HG03469 (cell line): ENCODE measurements around the gene SCN9A.
"Not testable (repeated sequence)": the region's sequence is repeated elsewhere in the genome, so short reads cannot be mapped to it uniquely, and the experiment has no call there.

Experiments used
- ATAC-seq: cut with Tn5 transposase; IDR thresholded peaks from one replicate; pipeline ENCODE4 v1.9.1; 2021; ENCODE audit warnings: mild to moderate bottlenecking, moderate library complexity, moderate number of reproducible peaks; ENCODE audit not compliant: unreplicated experiment

SCN9A gene

DNA sequence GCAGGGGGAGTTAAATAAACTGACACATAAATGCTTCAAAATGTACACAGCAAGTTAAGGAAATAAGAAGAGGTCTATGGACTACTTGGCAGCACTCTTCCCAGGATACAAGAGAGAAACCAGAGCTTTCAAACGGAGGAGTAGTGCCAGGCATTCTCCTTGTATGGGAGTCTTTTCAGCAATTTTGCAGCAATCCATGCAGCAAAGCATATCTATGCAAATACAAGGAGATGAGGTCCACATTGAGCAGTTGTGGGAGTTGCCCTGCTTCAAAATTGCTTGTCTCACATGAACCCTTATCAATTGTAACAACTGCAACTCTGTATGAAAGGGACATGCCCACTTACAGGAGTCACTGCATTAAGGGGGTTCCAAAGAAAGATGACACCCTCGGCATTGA, 37.8 kb downstream of the SCN9A start:
- no peak for ATAC-seq

GRCh38 chr2:166335284-166335683, 40.5 kb downstream of the SCN9A start:
- ATAC-seq = no peak

- no peak for ATAC-seq
Observed at GRCh38 chr2:166334805-166335204, 40.9 kb downstream of the SCN9A start.

GRCh38 chr2:166333801-166334200, 41.9 kb downstream of the SCN9A start:
- ATAC-seq = no peak

DNA sequence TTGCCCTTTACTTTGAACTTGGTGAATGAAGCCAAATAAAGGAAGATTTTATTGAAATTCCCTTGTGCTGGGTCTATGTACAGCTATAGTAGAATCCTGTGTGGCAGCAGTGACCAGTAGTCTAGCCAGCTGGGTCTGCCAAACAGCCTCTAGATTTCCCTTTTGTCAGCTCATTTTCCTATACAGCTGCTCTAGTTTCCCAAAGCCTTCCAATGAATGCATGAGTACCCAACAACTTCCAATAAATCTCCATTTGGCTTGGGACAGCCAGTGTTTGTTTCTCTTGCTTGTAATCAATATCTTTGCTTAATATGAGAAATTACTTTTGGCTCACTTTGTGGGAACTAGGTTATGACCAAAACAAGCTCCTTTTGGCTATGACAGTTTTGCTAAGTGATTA, 43.6 kb downstream of the SCN9A start:
- ATAC-seq = no peak

GRCh38 chr2:166331468-166331867, 44.3 kb downstream of the SCN9A start:
- ATAC-seq = no peak

- ATAC-seq = no peak
Observed at GRCh38 chr2:166329465-166329864, 46.3 kb downstream of the SCN9A start.

- no peak for ATAC-seq
Observed at GRCh38 chr2:166328147-166328546, 47.6 kb downstream of the SCN9A start.

- ATAC-seq = no peak
Observed at GRCh38 chr2:166321076-166321475, 54.7 kb downstream of the SCN9A start.

GRCh38 chr2:166314022-166314759, 61.6 kb downstream of the SCN9A start:
- no peak for ATAC-seq

DNA sequence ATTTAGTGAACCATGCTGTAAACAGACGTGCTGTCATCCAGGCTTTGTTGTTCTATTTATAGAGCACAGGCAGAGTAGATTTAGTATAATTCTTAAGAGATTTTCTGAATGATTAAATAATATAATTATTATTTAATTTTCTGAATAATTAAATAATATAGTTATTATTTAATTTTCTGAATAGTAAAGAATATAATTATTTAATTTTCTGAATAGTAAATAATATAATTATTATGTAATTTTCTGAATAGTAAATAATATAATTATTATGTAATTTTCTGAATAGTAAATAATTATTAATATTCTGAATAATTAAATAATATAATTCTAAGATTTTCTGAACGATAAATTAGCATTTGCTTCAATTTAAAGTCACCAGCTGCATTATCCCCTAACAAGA, 62.9 kb downstream of the SCN9A start:
- not testable (repeated sequence) for ATAC-seq

- no peak for ATAC-seq
Observed at GRCh38 chr2:166307326-166307725, 68.4 kb downstream of the SCN9A start.

GRCh38 chr2:166304656-166305055, 71.1 kb downstream of the SCN9A start:
- no peak for ATAC-seq

DNA sequence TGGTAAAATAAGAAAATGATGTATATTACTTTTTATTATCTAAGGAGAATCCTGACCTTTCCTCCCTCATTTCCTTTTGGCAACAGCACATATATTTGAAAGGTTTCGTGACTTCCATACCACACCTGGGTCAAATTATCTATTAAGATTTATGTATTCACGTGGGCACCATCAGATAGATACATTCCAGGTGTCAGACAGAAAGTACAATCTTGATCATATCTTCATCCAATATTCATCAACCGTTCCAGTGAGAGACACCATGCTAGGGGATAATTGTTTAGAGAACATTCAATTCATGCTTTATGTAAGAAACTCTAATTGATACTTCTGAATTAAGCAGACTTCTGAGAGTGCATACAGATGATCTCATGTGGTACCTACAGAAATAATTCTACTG, 73.7 kb downstream of the SCN9A start:
- ATAC-seq = no peak

DNA sequence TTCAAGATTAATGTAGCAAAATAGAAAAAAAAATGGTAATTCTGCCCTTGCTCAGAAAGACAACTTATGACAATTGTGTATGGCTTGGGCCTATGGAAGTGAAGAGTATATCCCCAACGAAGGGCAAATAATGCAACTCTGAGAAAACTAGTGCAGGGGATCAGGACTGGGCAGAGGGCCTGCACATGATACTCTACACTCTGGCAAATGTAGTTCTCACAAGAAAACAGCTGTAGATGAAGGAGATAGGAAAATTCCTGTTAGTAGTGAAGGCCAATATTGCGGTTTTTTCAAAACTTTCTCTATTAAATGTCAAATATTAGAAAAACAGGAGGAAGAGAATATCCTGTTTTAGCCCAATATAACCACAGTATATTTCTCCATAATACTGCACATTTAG, 77.8 kb downstream of the SCN9A start:
- ATAC-seq = no peak

GRCh38 chr2:166293984-166294383, 81.8 kb downstream of the SCN9A start:
- no peak for ATAC-seq

DNA sequence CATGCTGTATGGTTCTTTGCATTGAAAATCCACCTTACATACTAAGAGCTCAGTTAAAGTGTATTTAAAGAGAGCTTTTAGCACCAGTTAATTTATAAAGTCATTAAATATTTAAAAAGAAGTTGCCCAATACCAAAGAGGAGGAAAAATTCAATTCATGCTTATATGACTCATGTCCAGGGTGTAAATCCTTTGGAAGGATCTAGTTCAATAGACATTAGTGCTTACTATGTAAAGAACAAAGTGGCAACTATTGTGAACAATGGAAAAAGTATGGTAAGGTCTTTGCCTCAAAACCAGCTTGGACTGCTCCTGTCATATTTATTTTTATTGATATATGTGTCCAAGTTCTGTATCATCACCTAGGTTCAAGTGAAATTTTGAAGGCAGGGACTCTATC, 90.5 kb downstream of the SCN9A start:
- ATAC-seq = no peak

GRCh38 chr2:166284359-166284758, 91.4 kb downstream of the SCN9A start:
- ATAC-seq = no peak

DNA sequence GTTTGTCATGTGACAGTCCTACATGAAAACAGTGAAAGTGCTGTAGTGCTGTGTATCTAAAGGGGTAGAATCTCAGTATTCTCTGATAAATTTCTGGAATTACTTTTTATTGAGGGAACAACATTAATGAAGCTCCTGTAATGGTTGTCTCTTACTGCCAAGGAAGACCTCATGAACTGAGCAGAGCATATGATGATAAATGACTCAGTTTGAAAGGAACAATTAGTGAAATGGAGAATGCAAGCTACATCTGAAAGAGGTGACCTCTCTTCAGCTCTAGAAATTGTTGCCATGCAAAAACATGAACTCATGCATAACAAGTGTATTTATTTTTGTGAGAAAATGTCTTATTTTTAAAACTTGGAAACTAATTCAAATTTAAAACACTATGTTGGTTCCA, 93.6 kb downstream of the SCN9A start:
- ATAC-seq = no peak

DNA sequence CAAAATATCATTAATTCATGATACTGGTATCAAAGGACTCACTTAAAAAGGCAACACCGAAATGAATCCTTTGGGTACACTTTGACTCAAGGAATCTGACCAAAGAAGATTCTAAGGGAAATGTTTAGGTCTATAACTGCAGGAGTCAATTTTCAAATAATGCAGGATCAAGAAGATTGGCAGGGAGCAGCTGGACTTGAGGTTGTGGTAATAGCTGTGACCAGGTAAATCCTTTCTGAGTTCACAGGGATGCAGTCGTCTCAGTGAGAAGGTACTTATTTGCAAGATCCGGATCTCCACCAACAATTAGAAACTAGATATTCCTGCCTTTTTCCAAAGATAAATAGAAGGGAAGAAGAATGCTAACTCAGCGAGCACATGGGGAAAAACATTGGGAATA, 96.9 kb downstream of the SCN9A start:
- ATAC-seq = no peak

DNA sequence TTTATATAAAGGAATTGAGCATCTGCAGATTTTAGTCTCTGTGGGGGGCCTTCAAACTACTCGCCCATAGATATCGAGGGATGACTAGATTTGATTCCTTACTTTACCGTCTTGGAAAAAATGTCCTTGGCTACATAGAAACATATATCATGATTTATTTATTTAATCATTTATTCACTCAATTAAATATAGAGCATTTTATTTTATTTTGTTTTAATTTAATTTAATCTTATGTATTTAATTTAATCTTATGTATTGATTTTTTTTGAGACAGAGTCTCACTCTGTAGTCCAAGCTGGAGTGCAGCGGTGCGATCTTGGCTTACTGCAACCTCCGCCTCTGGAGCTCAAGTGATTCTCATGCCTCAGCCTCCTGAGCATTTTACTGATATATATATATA, 105.4 kb downstream of the SCN9A start:
- ATAC-seq = no peak

- no peak for ATAC-seq
Observed at GRCh38 chr2:166269322-166269721, 106.4 kb downstream of the SCN9A start.

- no peak for ATAC-seq
Observed at GRCh38 chr2:166257859-166258258, 117.9 kb downstream of the SCN9A start.
